Vagina (tissue), 2 donors: ENCODE results near the gene AMPD3. TPM values are rescaled to one million over a fixed set of nuclear protein-coding genes. Genes with fewer than 3 reads are reported as not detected.

Experiments used
- DNase-seq, 2 donors: peaks; one replicate each; pipeline ENCODE4 v3.0.0-alpha.2; 2017; ENCODE audit errors: extremely low spot score in 2 of 2
- H3K27ac ChIP-seq: fragments of 200-600 bp; sonication (generic); one replicate; pipeline ENCODE4 v1.5.1; 2019
- H3K27me3 ChIP-seq: fragments of 200-600 bp; sonication (generic); one replicate; pipeline ENCODE4 v1.5.1; 2019
- H3K36me3 ChIP-seq, 2 donors: fragments of 200-600 bp; sonication (generic); one replicate each; pipeline ENCODE4 v1.5.1; 2017 to 2019
- H3K4me1 ChIP-seq: fragments of 200-600 bp; sonication (generic); one replicate; pipeline ENCODE4 v1.5.1; 2019
- H3K4me3 ChIP-seq, 2 donors: fragments of 200-600 bp; sonication (generic); 1 replicate in 1 of 2; 2 replicates in 1 of 2; pipeline ENCODE4 v1.5.1; 2016 to 2019
- H3K9me3 ChIP-seq: fragments of 200-600 bp; sonication (generic); one replicate; pipeline ENCODE4 v1.5.1; 2019
- POLR2A ChIP-seq, 2 donors: fragments of 450-650 bp; IDR thresholded peaks; one replicate each; pipeline ENCODE4 v1.6.1; 2017; ENCODE audit warnings: antibody characterized with exemption in 2 of 2, mild to moderate bottlenecking in 2 of 2, moderate library complexity in 2 of 2
- POLR2AphosphoS5 ChIP-seq, 2 donors: sonication (generic); formaldehyde crosslinking; IDR thresholded peaks; one replicate each; pipeline ENCODE4 v1.9.0; 2017; ENCODE audit warnings: antibody characterized with exemption in 2 of 2, mild to moderate bottlenecking in 2 of 2, low read depth in 1 of 2; ENCODE audit not compliant: insufficient read depth in 1 of 2
- intact Hi-C: fragments of 100-400 bp; cut with DNase I; formaldehyde crosslinking; loops from one replicate; pipeline ENCODE4 v1.15.1; 2023
- total RNA-seq: library from RNA; depleted of rRNA; stranded (reverse); fragments of >200 nt; gene quantifications from one replicate; pipeline ENCODE4 v1.2.3, GENCODE V29; 2016
- TF ChIP-seq, protein P1 (sequence below), 3 experiments: fragments of 450-650 bp in 2 of 3; fragments of 200-600 bp in 1 of 3; sonication (generic) in 1 of 3; IDR thresholded peaks; one replicate each; pipeline ENCODE4 v1.5.1; 2017 to 2019; ENCODE audit warnings: antibody characterized with exemption in 3 of 3, mild to moderate bottlenecking in 2 of 3, moderate library complexity in 2 of 3

Gene AMPD3
- total RNA-seq, 1 donor from 2014 or later: 20.1 TPM

DNA sequence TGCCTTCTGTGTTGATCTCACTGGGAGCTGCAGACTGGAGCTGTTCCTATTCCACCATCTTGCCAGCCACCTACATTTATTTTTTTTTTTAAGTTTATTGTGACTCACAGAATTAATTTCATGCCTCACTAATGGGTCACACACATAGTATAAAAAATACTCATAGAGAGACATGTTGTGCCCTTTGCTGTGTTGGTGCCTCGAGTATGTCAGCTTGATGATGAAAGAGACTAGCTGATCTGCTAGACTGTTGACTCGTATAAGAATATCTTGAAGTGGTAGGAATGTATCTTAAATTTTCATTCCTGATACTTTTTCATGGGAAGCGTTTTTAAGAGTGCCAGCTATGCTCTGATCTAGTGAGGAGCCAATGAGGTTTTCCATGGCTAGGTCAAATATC lies 28.6 kb upstream of the AMPD3 start:
- no peak for TF ChIP-seq POLR2A (IDR thresholded peaks at IDR 0.05)
- no peak for TF ChIP-seq POLR2AphosphoS5 (IDR thresholded peaks at IDR 0.05; ENCODE audit: insufficient read depth in 1 of 2, low read depth in 1 of 2)
- TF ChIP-seq, protein P1, sequence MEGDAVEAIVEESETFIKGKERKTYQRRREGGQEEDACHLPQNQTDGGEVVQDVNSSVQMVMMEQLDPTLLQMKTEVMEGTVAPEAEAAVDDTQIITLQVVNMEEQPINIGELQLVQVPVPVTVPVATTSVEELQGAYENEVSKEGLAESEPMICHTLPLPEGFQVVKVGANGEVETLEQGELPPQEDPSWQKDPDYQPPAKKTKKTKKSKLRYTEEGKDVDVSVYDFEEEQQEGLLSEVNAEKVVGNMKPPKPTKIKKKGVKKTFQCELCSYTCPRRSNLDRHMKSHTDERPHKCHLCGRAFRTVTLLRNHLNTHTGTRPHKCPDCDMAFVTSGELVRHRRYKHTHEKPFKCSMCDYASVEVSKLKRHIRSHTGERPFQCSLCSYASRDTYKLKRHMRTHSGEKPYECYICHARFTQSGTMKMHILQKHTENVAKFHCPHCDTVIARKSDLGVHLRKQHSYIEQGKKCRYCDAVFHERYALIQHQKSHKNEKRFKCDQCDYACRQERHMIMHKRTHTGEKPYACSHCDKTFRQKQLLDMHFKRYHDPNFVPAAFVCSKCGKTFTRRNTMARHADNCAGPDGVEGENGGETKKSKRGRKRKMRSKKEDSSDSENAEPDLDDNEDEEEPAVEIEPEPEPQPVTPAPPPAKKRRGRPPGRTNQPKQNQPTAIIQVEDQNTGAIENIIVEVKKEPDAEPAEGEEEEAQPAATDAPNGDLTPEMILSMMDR (IDR thresholded peaks at IDR 0.05): no peak
- no peak overlapping the region for H3K27ac ChIP-seq
- intact Hi-C loops: no loop called here
- H3K27me3 ChIP-seq: no peaks in the 10 kb centered on the region
- H3K4me3 ChIP-seq: no peak overlapping the region
- no peaks in the 10 kb centered on the region for H3K36me3 ChIP-seq
- no peaks in the 10 kb centered on the region for H3K4me1 ChIP-seq
- no peak for DNase-seq
- no peaks in the 10 kb centered on the region for H3K9me3 ChIP-seq

DNA sequence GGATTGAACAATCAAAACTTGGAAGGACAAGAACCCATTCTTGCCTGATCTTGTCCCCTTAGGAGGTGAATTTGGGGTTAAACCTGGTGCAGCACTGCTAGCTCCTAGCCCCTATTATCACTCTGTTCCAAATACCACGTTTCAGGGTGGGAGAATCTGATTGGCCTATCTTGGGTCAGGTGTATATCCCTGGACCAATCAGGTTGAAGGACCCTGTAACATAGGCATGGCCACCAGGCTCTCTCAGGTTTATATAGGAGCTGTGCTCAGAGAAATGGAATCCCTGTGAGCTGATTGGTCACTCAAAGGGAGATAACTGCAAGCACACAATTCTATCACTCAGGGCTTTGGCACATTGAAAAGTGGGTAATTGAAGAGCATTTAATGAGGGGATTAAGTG lies 26.6 kb upstream of the AMPD3 start:
- no peaks in the 10 kb centered on the region for H3K36me3 ChIP-seq

DNA sequence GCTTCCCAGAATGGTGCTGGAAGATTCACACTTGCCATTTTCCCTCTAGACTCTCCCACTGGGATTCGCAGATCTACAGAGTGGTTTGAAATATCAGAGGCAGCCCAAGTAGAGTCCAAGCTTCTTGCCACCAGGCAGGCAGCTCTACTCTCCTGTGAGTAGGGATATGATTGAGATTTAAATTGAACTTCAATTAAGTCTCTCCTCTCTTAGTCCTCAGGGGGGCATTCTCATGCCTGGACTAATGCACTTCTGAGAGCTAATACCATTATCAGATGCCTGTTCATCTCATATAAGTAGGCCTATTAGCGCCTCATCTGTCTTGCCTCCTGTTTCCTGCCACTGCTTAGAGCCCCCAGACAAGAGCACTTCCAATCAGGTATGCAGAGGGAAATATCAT lies 25.5 kb upstream of the AMPD3 start:
- Histone ChIP-seq H3K9me3 (no peaks in the 10 kb centered on the region), H3K27me3 (no peaks in the 10 kb centered on the region), H3K36me3 (no peaks in the 10 kb centered on the region), H3K27ac (no peak overlapping the region), H3K4me3 (no peak overlapping the region), H3K4me1 (no peaks in the 10 kb centered on the region)
- intact Hi-C loops: no loop called here
- no peak for TF ChIP-seq POLR2A (IDR thresholded peaks at IDR 0.05)
- TF ChIP-seq, protein P1 (IDR thresholded peaks at IDR 0.05): no peak
- TF ChIP-seq POLR2AphosphoS5 (IDR thresholded peaks at IDR 0.05; ENCODE audit: insufficient read depth in 1 of 2, low read depth in 1 of 2): no peak
- DNase-seq: no peak

More for the DNA sequence above, 26.6 kb upstream of the AMPD3 start:
- TF ChIP-seq, protein P1 (IDR thresholded peaks at IDR 0.05): no peak
- TF ChIP-seq POLR2AphosphoS5 (IDR thresholded peaks at IDR 0.05; ENCODE audit: insufficient read depth in 1 of 2, low read depth in 1 of 2) (no peak), POLR2A (IDR thresholded peaks at IDR 0.05) (no peak)
- DNase-seq: no peak
- H3K27me3 ChIP-seq: no peaks in the 10 kb centered on the region
- intact Hi-C loops: no loop called here
- no peaks in the 10 kb centered on the region for H3K4me1 ChIP-seq
- H3K9me3 ChIP-seq: no peaks in the 10 kb centered on the region
- no peak overlapping the region for H3K27ac ChIP-seq
- H3K4me3 ChIP-seq: no peak overlapping the region

DNA sequence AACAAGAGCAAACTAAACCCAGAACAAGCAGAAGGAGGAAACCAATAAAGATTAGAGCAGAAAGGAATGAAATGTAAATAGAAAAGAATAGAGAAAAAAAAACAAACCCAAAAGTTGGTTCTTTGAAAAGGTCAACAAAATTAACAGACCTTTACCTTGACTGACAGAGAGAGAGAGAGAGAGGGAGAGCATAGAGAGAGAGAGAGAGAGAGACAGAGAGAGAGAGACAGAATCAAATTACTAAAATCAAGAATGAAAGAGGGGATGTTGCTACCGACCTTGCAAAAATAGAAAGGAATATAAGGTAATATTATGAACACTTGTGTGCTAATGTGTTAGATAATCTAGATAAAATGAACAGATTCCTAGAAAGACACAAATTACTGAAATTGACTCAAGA lies 22.6 kb upstream of the AMPD3 start:
- TF ChIP-seq POLR2AphosphoS5 (IDR thresholded peaks at IDR 0.05; ENCODE audit: insufficient read depth in 1 of 2, low read depth in 1 of 2) (no peak), POLR2A (IDR thresholded peaks at IDR 0.05) (no peak)
- TF ChIP-seq, protein P1 (IDR thresholded peaks at IDR 0.05): no peak
- DNase-seq: no peak
- H3K27ac ChIP-seq: no peak overlapping the region
- H3K4me1 ChIP-seq: no peaks in the 10 kb centered on the region
- no peaks in the 10 kb centered on the region for H3K36me3 ChIP-seq
- intact Hi-C loops: no loop called here
- H3K27me3 ChIP-seq: no peaks in the 10 kb centered on the region
- H3K4me3 ChIP-seq: no peak overlapping the region
- no peaks in the 10 kb centered on the region for H3K9me3 ChIP-seq

DNA sequence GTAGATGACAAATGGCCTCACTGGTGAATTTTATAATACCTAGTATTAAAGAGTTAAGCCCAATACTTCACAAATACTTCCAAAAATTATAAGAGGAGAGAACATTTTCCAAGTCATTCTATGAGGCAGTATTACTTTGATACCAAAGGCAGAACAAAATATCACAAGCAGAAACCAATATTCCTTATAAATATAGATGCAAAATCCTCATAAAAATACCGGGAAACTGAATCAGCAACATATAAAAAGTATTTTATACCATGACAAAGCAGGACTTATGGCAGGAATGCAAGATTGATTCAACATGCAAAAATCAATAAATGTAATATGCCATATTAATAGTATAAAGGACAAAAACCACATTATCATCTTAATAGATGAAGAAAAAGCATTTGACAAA lies 22.1 kb upstream of the AMPD3 start:
- H3K36me3 ChIP-seq: no peaks in the 10 kb centered on the region
- no peak for DNase-seq
- no peaks in the 10 kb centered on the region for H3K9me3 ChIP-seq
- no peak overlapping the region for H3K4me3 ChIP-seq
- H3K27ac ChIP-seq: no peak overlapping the region
- no peaks in the 10 kb centered on the region for H3K27me3 ChIP-seq
- TF ChIP-seq POLR2AphosphoS5 (IDR thresholded peaks at IDR 0.05; ENCODE audit: insufficient read depth in 1 of 2, low read depth in 1 of 2): no peak
- TF ChIP-seq, protein P1 (IDR thresholded peaks at IDR 0.05): no peak
- TF ChIP-seq POLR2A (IDR thresholded peaks at IDR 0.05): no peak
- H3K4me1 ChIP-seq: no peaks in the 10 kb centered on the region
- intact Hi-C loops: no loop called here
